HL-60 (cell line): ENCODE results near the gene EHF.

Experiments used
- DNase-seq, 2 experiments: peaks; one replicate each; pipeline ENCODE4 v3.0.0-alpha.2; 2010 to 2020; ENCODE audit warnings: low read depth in 1 of 2, low spot score in 1 of 2
- H3K27ac ChIP-seq: fragments of 250-450 bp; sonication (Bioruptor Pico); replicated peaks from 2 replicates; pipeline ENCODE4 v1.5.1; 2020; ENCODE audit warnings: mild to moderate bottlenecking, moderate library complexity
- H3K27me3 ChIP-seq: fragments of 250-450 bp; sonication (Bioruptor Pico); 2 replicates; pipeline ENCODE4 v1.5.1; 2021; ENCODE audit warnings: mild to moderate bottlenecking, moderate library complexity; ENCODE audit not compliant: insufficient read depth, poor library complexity, severe bottlenecking
- H3K4me3 ChIP-seq: replicated peaks from 2 replicates; pipeline ENCODE4 v1.5.1; 2011; ENCODE audit warnings: mild to moderate bottlenecking, control low read depth, low read length; ENCODE audit not compliant: insufficient read depth
- CTCF ChIP-seq: IDR thresholded peaks from one replicate; pipeline ENCODE4 v1.5.1; 2011; ENCODE audit warnings: low read length, control low read depth, inconsistent platforms; ENCODE audit not compliant: insufficient read depth
- GABPA ChIP-seq: IDR thresholded peaks from 2 replicates; pipeline ENCODE4 v1.6.1; 2012; ENCODE audit warnings: low read depth
- POLR2AphosphoS5 ChIP-seq: IDR thresholded peaks from 2 replicates; pipeline ENCODE4 v1.6.1; 2012; ENCODE audit warnings: low read depth
- REST ChIP-seq: IDR thresholded peaks from 2 replicates; pipeline ENCODE4 v1.6.1; 2012; ENCODE audit warnings: low read depth; ENCODE audit not compliant: insufficient replicate concordance
- SPI1 ChIP-seq: IDR thresholded peaks from 2 replicates; pipeline ENCODE4 v1.6.1; 2012; ENCODE audit warnings: low read depth, mild to moderate bottlenecking, borderline replicate concordance

Gene EHF

GRCh38 chr11:34647131-34647530, 26.2 kb downstream of the EHF start:
- no peak overlapping the region for H3K4me3 ChIP-seq
- no peak overlapping the region for H3K27ac ChIP-seq
- TF ChIP-seq POLR2AphosphoS5, result no peak
- TF ChIP-seq SPI1, result no peak
- TF ChIP-seq REST, result no peak
- no peak for TF ChIP-seq GABPA
- no peak for TF ChIP-seq CTCF
- DNase-seq, result no peak
- no peaks in the 10 kb centered on the region for H3K27me3 ChIP-seq

- no peak for TF ChIP-seq SPI1
- no peak for TF ChIP-seq GABPA
- TF ChIP-seq POLR2AphosphoS5, result no peak
- TF ChIP-seq REST, result no peak
- TF ChIP-seq CTCF, result no peak
- Histone ChIP-seq H3K27ac (no peak overlapping the region), H3K27me3 (no peaks in the 10 kb centered on the region), H3K4me3 (no peak overlapping the region)
- DNase-seq, result no peak
Measured at GRCh38 chr11:34647532-34647931, 26.6 kb downstream of the EHF start.

GRCh38 chr11:34648036-34648435, 27.1 kb downstream of the EHF start:
- Histone ChIP-seq H3K4me3 (no peak overlapping the region), H3K27ac (no peak overlapping the region), H3K27me3 (no peaks in the 10 kb centered on the region)
- TF ChIP-seq GABPA, result no peak
- no peak for TF ChIP-seq REST
- TF ChIP-seq SPI1, result no peak
- TF ChIP-seq POLR2AphosphoS5, result no peak
- no peak for TF ChIP-seq CTCF
- no peak for DNase-seq
